Measurements from ENCODE around the gene TSPEAR.

The TSPEAR gene

GRCh38 chr21:44656868-44657267, 54.5 kb downstream of the TSPEAR start:
- TF ChIP-seq, protein P1, sequence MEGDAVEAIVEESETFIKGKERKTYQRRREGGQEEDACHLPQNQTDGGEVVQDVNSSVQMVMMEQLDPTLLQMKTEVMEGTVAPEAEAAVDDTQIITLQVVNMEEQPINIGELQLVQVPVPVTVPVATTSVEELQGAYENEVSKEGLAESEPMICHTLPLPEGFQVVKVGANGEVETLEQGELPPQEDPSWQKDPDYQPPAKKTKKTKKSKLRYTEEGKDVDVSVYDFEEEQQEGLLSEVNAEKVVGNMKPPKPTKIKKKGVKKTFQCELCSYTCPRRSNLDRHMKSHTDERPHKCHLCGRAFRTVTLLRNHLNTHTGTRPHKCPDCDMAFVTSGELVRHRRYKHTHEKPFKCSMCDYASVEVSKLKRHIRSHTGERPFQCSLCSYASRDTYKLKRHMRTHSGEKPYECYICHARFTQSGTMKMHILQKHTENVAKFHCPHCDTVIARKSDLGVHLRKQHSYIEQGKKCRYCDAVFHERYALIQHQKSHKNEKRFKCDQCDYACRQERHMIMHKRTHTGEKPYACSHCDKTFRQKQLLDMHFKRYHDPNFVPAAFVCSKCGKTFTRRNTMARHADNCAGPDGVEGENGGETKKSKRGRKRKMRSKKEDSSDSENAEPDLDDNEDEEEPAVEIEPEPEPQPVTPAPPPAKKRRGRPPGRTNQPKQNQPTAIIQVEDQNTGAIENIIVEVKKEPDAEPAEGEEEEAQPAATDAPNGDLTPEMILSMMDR (IDR thresholded peaks at IDR 0.05; ENCODE audit: control insufficient read depth, insufficient read depth, low read depth, low read length, missing control alignments): no peak
- no peak for DNase-seq (ENCODE audit: low read depth)
- H3K4me3 ChIP-seq (ENCODE audit: control insufficient read depth, low read depth, low read length): no peak overlapping the region

- H3K4me3 ChIP-seq (ENCODE audit: control insufficient read depth, low read depth, low read length): no peak within 1 kb of the TSS
- DNase-seq (ENCODE audit: low read depth): no peak
- TF ChIP-seq, protein P1 (IDR thresholded peaks at IDR 0.05; ENCODE audit: control insufficient read depth, insufficient read depth, low read depth, low read length, missing control alignments): no peak
These were observed 56.7 kb downstream of the TSPEAR start, which contains the start of gene KRTAP12-4 for GRCh38 chr21:44654576-44655175. KRTAP12-4 (minus strand) TSS chr21:44654659; CDS start chr21:44654614, 45 bp downstream.

DNA sequence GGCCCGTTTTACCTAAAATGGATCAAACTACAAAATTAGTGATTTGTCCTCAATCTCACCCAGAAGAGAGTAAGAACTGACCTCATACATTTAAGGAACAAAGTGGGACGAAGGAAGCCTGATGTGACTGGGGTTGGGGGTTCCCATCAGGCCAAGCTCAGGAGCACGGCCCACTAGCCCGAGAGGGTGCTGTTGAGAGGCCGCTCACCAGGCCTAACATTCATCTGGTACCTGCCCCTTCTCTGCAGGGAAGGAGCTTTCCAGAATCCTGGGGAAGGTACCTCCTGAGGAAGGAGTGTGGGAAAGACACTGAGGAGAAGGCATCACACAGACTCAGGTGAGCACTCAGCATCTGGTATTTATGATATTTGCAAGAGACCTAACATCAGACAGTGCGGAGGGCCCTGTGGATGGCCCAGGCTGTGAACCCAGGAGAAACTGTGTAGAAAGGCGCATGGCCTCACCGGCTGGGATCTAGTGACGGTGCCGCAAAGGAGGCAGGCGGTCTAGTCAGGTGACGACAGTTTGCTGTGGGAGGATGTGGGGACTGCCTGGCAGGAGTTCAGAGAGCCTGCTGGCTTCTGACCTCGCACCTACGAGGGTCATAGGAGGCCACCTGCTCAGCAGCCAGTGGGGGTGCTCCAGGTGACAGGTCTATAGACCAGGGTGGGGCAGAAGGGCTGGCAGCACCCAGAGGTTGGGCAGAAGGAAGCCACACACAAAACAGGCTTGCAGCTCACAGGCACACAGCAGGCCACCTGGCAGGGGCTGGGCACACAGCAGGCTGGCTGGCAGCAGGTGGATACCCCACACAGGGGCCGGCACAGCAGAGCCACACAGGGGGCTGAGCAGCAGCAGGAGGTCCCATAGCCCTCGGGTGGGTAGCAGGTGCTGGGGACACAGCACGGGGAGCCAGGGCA, 57.5 kb downstream of the TSPEAR start:
- TF ChIP-seq, protein P1 (IDR thresholded peaks at IDR 0.05; ENCODE audit: control insufficient read depth, insufficient read depth, low read depth, low read length, missing control alignments): no peak
- DNase-seq (ENCODE audit: low read depth): no peak
- H3K4me3 ChIP-seq (ENCODE audit: control insufficient read depth, low read depth, low read length): no peak overlapping the region

GRCh38 chr21:44653123-44653522, 58.2 kb downstream of the TSPEAR start:
- DNase-seq (ENCODE audit: low read depth): no peak
- H3K4me3 ChIP-seq (ENCODE audit: control insufficient read depth, low read depth, low read length): no peak overlapping the region
- TF ChIP-seq, protein P1 (IDR thresholded peaks at IDR 0.05; ENCODE audit: control insufficient read depth, insufficient read depth, low read depth, low read length, missing control alignments): no peak

GRCh38 chr21:44650973-44651675, 60.2 kb downstream of the TSPEAR start:
- TF ChIP-seq, protein P1 (IDR thresholded peaks at IDR 0.05; ENCODE audit: control insufficient read depth, insufficient read depth, low read depth, low read length, missing control alignments): no peak
- no peak for DNase-seq (ENCODE audit: low read depth)
- no peak overlapping the region for H3K4me3 ChIP-seq (ENCODE audit: control insufficient read depth, low read depth, low read length)

GRCh38 chr21:44650265-44650972, 61.0 kb downstream of the TSPEAR start:
- TF ChIP-seq, protein P1 (IDR thresholded peaks at IDR 0.05; ENCODE audit: control insufficient read depth, insufficient read depth, low read depth, low read length, missing control alignments): no peak
- H3K4me3 ChIP-seq (ENCODE audit: control insufficient read depth, low read depth, low read length): no peak overlapping the region
- no peak for DNase-seq (ENCODE audit: low read depth)
